Stomach smooth muscle (tissue), 2 donors: ENCODE data around the gene DHRS7.
A peak's percentile ranks its signal among the peaks of the same experiment; 100 is the strongest.

Experiments
- H3K27ac ChIP-seq: one replicate; pipeline ENCODE4 v1.7.0; 2013; ENCODE audit warnings: mild to moderate bottlenecking, low read length, inconsistent platforms
- H3K27me3 ChIP-seq, 2 donors: one replicate each; pipeline ENCODE4 v1.7.0; 2013; ENCODE audit warnings: low read length in 2 of 2; ENCODE audit not compliant: insufficient read depth in 2 of 2, control insufficient read depth in 1 of 2
- H3K36me3 ChIP-seq, 2 donors: one replicate each; pipeline ENCODE4 v1.7.0; 2013; ENCODE audit warnings: low read length in 2 of 2; ENCODE audit not compliant: control insufficient read depth in 2 of 2, insufficient read depth in 2 of 2
- H3K4me1 ChIP-seq: one replicate; pipeline ENCODE4 v1.7.0; 2013; ENCODE audit warnings: low read length; ENCODE audit not compliant: control insufficient read depth, insufficient read depth
- H3K4me3 ChIP-seq, 2 donors: one replicate each; pipeline ENCODE4 v1.7.0; 2013; ENCODE audit warnings: low read length in 2 of 2
- H3K9ac ChIP-seq, 2 donors: one replicate each; pipeline ENCODE4 v1.7.0; 2013; ENCODE audit warnings: low read length in 2 of 2, mild to moderate bottlenecking in 1 of 2
- H3K9me3 ChIP-seq, 2 donors: one replicate each; pipeline ENCODE4 v1.7.0; 2013; ENCODE audit warnings: low read length in 2 of 2; ENCODE audit not compliant: control insufficient read depth in 2 of 2
- donor health status: healthy.
- donor health status: Pancreatic carcinoma.

The DHRS7 gene

DNA sequence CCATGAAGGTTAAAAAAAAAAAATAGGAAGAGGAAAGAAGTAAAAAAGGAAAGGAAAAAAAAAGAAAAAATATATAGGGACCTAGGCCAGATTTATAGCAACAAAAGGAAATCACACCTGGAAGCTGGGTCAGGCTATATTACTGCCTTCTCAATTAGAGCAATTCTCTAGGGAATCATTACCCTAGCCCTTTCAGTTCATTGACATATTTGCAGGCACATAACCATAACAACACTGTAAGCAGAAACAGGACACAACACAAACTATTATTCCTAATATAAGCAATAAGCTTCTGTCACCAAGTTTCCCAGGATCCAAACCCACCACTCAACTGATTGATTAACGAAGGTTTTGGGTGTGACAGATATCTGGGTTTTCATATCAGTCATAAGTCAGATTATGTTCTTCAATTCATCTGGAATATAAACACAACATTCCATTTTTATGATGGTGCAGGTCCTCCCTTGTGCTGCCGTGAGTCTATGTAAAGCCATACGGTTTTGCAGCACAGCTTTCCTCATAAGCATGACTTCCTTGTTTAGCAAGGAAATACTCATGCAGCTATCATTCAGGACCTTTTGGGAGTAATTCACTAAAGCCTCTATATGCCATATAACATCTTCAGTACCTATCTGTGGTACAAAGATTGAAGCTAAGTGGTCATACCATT, 69.3 kb downstream of the DHRS7 start:
- no peak overlapping the region for H3K4me3 ChIP-seq
- no peaks in the 10 kb centered on the region for H3K9me3 ChIP-seq
- no peaks in the 10 kb centered on the region for H3K36me3 ChIP-seq
- peaks cover 8% of the 10 kb centered on the region for H3K4me1 ChIP-seq
- H3K27me3 ChIP-seq: no peaks in the 10 kb centered on the region
- H3K27ac ChIP-seq: no peak overlapping the region
- H3K9ac ChIP-seq: no peak overlapping the region

DNA sequence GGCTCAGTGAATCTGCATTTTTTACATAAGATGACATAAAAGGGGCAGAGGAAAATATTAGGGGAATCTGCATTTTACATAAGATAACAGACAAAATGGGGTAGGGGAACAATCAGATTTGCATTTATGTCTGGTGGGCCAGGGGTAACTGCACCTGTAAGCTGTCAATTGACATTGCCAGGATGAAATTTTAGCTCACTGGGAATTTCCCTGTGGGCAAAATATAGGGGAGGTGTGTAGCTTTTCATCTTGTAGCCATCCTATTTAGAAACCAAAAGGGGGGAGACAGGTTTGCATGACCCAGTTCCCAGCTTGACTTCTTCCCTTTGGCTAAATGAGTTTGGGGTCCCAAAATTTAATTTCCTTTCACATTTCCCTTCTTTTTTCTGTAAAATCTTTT, 70.0 kb downstream of the DHRS7 start:
- Histone ChIP-seq H3K4me1 (peaks cover 8% of the 10 kb centered on the region), H3K36me3 (no peaks in the 10 kb centered on the region), H3K4me3 (no peak overlapping the region), H3K27me3 (no peaks in the 10 kb centered on the region), H3K27ac (no peak overlapping the region), H3K9ac (no peak overlapping the region), H3K9me3 (no peaks in the 10 kb centered on the region)

DNA sequence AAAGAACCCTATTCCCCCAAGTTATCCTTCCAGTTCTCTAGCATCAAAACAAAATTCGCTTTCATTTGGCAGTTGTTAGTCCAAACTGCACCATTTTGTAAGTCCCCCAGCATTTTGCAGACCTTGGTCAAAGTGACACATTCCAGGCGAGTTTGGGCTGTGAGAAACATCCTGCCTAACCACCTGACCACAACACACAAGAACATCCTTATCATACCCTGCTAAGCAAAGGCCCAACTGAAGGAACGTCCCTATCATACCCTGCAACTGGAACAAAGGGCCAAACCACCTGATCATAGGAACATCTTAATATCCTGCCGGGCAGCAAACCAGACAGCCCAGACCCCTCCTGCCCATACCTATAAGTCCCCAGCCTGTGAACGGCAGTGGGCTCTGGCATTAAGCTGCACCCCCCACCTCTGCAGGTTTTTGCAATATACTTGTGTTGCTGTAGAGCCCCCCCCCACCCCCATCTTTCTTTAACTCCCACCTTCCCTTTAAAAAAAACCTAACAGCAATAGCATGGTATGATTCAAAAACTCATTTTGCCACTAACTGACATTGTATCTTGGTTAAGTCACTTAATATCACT, 70.8 kb downstream of the DHRS7 start:
- no peak overlapping the region for H3K9ac ChIP-seq
- peak overlapping the region; percentile 47 to 99 for H3K4me3 ChIP-seq
- H3K27me3 ChIP-seq: no peaks in the 10 kb centered on the region
- peaks cover 8% of the 10 kb centered on the region for H3K4me1 ChIP-seq
- H3K9me3 ChIP-seq: no peaks in the 10 kb centered on the region
- no peak overlapping the region for H3K27ac ChIP-seq
- H3K36me3 ChIP-seq: no peaks in the 10 kb centered on the region
